ENCODE data around the gene KITLG. TPM values are rescaled to one million over a fixed set of nuclear protein-coding genes. Genes with fewer than 3 reads are reported as not detected.

KITLG gene
- total and polyA plus RNA-seq, 2 experiments from 2014 or later, result 3.1 to 10.7 TPM

GRCh38 chr12:88627501-88627900 lies 47.2 kb upstream of the KITLG start:
- TF ChIP-seq JUNB (IDR thresholded peaks at IDR 0.05; ENCODE audit: unreplicated experiment) (no peak), POLR2AphosphoS5 (IDR thresholded peaks at IDR 0.05; ENCODE audit: low read depth) (no peak), ZNF331 (CRISPR knock-in tag; IDR thresholded peaks at IDR 0.05; ENCODE audit: low read depth) (no peak), ETS1 (IDR thresholded peaks at IDR 0.05) (no peak), ZNF114 (CRISPR knock-in tag; IDR thresholded peaks at IDR 0.05) (no peak), REST (IDR thresholded peaks at IDR 0.05; ENCODE audit: unreplicated experiment) (no peak), NANOG (IDR thresholded peaks at IDR 0.05; ENCODE audit: borderline replicate concordance) (no peak), EZH2phosphoT487 (IDR thresholded peaks at IDR 0.05; ENCODE audit: unreplicated experiment) (no peak), CREB1 (CRISPR knock-in tag; IDR thresholded peaks at IDR 0.05; ENCODE audit: low read depth) (no peak), EZH2 (IDR thresholded peaks at IDR 0.05; ENCODE audit: low read depth, unreplicated experiment) (no peak), CTCF (conservative IDR thresholded peaks at IDR 0.05; ENCODE audit: low read depth in 2 of 2) (no peak), ZNF462 (CRISPR knock-in tag; IDR thresholded peaks at IDR 0.05) (no peak), STAT1 (IDR thresholded peaks at IDR 0.05; ENCODE audit: unreplicated experiment) (no peak)
- Histone ChIP-seq H3K4me2 (no peak overlapping the region), H3K27ac (ENCODE audit: low read depth) (no peak overlapping the region), H3K4me3 (no peak overlapping the region), H3K36me3 (ENCODE audit: insufficient read depth) (no peaks in the 10 kb centered on the region), H3K9me2 (ENCODE audit: insufficient read depth) (no peaks in the 10 kb centered on the region), H3K27me3 (ENCODE audit: insufficient read depth) (no peaks in the 10 kb centered on the region), H4K20me1 (replicated peaks; ENCODE audit: insufficient read depth) (no peaks in the 10 kb centered on the region), H3K79me2 (replicated peaks; ENCODE audit: insufficient read depth) (no peaks in the 10 kb centered on the region), H3K4me1 (ENCODE audit: insufficient read depth) (peaks cover 17% of the 10 kb centered on the region), H2AFZ (no peak overlapping the region), H3F3A (replicated peaks; ENCODE audit: low read depth) (no peaks in the 10 kb centered on the region)
- Mint-ChIP-seq H3K4me3 (no peak overlapping the region), H3K36me3 (ENCODE audit: low read depth) (no peaks in the 10 kb centered on the region), H3K27ac (no peak overlapping the region), H3K9me3 (no peaks in the 10 kb centered on the region), H3K27me3 (ENCODE audit: insufficient read depth, low read depth, poor library complexity) (no peaks in the 10 kb centered on the region), H3K4me1 (peaks cover 17% of the 10 kb centered on the region)
- ATAC-seq (no peak), DNase-seq (ENCODE audit: low spot score) (no peak)

Measured in GM23338 (cell line).